ENCODE data around the gene NAGPA.

The NAGPA gene

GRCh38 chr16:4982056-4982867 is 51.5 kb downstream of the NAGPA start:
- H3K27me3 Mint-ChIP-seq, result peaks cover 37% of the 10 kb centered on the region
- H3K27ac Mint-ChIP-seq, result no peak overlapping the region
- H3K4me3 Mint-ChIP-seq, result no peak overlapping the region
- no peaks in the 10 kb centered on the region for H3K36me3 Mint-ChIP-seq
- no peaks in the 10 kb centered on the region for H3K4me1 Mint-ChIP-seq
- H3K9me3 Mint-ChIP-seq, result peaks cover 8% of the 10 kb centered on the region
- ATAC-seq, result peak; percentile 24

DNA sequence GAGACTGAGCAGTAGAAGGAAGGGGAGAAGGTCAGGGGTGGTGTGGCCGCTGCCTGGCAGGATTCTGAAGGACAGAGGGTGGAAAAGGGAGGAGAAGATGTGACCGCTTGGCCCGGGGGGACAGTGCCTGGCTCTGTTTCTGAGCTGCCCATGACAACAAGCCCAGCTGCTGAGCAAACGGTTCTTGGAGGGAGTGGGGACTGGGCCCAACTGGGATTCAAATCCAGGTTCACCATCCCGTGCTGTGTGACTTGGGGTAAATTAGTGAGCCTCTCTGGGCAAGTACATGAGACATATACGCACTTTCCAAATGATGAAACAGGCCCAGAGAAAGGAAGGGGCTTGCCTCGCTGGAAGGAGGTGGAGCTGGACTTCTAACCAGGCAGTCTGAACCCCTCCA is 52.3 kb downstream of the NAGPA start:
- peaks cover 8% of the 10 kb centered on the region for H3K9me3 Mint-ChIP-seq
- peaks cover 29% of the 10 kb centered on the region for H3K27me3 Mint-ChIP-seq
- H3K36me3 Mint-ChIP-seq, result no peaks in the 10 kb centered on the region
- no peak overlapping the region for H3K27ac Mint-ChIP-seq
- no peak for ATAC-seq
- H3K4me1 Mint-ChIP-seq, result no peaks in the 10 kb centered on the region
- no peak overlapping the region for H3K4me3 Mint-ChIP-seq

DNA sequence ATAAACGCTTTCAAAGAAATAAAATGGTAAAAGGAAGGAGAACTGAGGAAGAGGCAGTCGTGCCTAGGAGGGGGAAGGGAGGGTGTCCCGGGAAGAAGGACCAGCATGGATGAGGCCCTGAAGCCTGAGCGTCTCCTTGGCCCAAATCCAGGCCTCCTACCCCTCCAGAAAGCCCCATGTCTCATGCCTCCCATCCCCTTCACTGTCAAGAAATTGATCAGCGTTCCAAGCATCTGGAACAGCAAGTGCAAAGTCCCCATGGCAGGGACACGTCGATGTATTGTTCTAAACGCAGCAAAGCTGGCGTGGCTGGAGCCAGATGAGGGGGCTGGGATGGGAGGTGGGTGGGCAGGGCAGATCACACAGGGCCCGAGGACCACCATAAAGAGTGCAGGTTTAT is 53.0 kb downstream of the NAGPA start:
- peaks cover 23% of the 10 kb centered on the region for H3K27me3 Mint-ChIP-seq
- peaks cover 6% of the 10 kb centered on the region for H3K9me3 Mint-ChIP-seq
- H3K4me1 Mint-ChIP-seq, result peaks cover 7% of the 10 kb centered on the region
- ATAC-seq, result no peak
- no peaks in the 10 kb centered on the region for H3K36me3 Mint-ChIP-seq
- H3K27ac Mint-ChIP-seq, result no peak overlapping the region
- H3K4me3 Mint-ChIP-seq, result no peak overlapping the region

DNA sequence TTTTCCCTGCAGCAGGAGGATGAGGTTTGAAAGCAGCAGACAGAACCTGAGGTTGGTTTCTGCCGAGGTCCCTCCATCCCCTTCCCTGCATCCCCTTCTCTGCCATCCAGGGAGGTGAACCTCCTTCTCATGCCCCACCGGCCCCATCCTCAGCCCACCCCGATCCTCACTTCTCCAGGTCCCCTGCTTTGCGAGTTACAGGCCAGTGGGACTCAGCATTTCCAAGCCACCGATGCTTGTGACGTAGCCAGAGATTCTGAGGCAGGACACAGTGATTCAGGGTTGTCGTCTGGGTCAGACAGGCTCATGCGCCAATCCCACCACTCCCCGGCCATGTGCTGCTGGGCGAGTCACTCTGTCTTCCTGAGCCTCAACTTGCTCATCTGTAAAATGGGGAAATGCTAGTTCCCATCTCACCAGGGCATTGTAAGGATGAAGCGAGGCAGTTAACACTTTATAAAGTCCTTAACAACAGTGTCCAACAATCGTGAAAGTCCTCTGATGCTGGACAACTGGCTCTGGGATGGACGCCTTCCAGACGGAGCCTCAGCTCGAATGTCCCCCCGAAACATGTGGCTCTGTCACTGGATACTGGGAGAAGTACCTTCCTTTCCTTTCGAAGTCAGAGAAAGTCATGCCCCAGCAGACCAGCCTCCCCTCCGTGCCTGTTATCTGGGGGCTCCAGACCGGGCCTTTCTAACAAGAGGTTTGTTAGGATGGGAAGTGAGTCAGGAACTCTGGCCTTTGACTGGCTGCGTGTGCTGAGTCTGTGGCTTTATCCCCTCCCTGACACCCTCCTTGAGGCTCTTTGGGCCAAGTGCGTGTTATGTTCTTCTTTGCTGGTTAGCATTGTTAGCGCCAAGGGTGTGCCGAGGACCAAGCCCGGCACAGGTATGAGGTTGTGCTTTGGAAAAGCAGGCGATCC is 53.7 kb downstream of the NAGPA start:
- H3K4me3 Mint-ChIP-seq, result no peak overlapping the region

DNA sequence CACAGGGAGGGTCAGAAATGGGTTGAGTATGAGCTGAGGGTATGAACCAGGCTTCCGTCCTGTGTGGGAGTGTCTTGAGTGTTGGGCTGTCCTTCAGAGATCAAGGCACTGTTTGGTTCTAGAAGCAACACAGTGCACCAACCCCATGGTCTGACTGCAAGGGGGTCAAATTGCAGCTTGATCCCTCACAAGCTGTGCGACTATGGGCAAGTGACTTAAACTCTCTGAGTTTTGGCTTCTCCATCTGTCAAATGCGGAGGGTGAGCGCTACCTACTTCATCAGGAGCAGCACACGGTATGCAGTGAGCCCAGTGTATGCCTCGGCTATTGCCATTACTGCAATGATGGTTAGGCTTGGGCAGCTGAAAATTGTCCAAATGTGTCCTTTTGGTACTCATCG is 54.6 kb downstream of the NAGPA start:
- H3K27ac Mint-ChIP-seq, result no peak overlapping the region
- peaks cover 12% of the 10 kb centered on the region for H3K4me1 Mint-ChIP-seq
- peaks cover 3% of the 10 kb centered on the region for H3K9me3 Mint-ChIP-seq
- peaks cover 23% of the 10 kb centered on the region for H3K27me3 Mint-ChIP-seq
- no peak overlapping the region for H3K4me3 Mint-ChIP-seq
- no peak for ATAC-seq
- no peaks in the 10 kb centered on the region for H3K36me3 Mint-ChIP-seq

More for the DNA sequence above, 53.7 kb downstream of the NAGPA start:
- peaks cover 6% of the 10 kb centered on the region for H3K9me3 Mint-ChIP-seq
- no peak overlapping the region for H3K27ac Mint-ChIP-seq
- H3K4me1 Mint-ChIP-seq, result peaks cover 12% of the 10 kb centered on the region
- no peak for ATAC-seq
- no peaks in the 10 kb centered on the region for H3K36me3 Mint-ChIP-seq
- peaks cover 23% of the 10 kb centered on the region for H3K27me3 Mint-ChIP-seq

DNA sequence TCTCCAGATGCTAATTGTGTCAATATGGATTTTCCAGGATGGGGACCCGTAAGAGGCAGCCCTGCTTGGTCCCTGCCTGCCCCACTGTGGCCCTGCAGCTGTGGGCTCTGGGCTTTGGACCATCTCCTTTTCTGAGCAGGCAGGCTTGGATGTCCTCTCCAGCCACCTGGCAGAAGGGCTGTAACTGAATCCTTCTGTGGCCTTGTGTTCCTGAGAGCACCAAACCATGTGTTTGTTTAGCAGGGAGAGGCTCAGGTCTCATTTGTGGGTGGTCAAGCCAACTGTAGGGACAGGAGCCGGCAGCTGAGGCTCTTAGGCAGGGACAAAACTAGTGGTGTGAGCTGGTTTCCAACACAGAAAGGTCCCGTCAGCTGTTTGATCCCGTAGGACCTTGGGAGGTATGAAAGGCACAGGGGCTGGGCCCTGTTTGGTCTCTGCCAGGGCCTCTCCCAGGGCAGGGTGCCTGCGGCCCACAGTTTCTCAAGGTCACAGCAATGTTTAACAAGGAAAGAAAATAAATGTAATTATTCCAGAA is 57.1 kb downstream of the NAGPA start:
- H3K36me3 Mint-ChIP-seq, result no peaks in the 10 kb centered on the region
- H3K4me3 Mint-ChIP-seq, result no peak overlapping the region
- peaks cover 12% of the 10 kb centered on the region for H3K4me1 Mint-ChIP-seq
- H3K27me3 Mint-ChIP-seq, result peaks cover 29% of the 10 kb centered on the region
- ATAC-seq, result no peak
- H3K27ac Mint-ChIP-seq, result no peak overlapping the region
- no peaks in the 10 kb centered on the region for H3K9me3 Mint-ChIP-seq

DNA sequence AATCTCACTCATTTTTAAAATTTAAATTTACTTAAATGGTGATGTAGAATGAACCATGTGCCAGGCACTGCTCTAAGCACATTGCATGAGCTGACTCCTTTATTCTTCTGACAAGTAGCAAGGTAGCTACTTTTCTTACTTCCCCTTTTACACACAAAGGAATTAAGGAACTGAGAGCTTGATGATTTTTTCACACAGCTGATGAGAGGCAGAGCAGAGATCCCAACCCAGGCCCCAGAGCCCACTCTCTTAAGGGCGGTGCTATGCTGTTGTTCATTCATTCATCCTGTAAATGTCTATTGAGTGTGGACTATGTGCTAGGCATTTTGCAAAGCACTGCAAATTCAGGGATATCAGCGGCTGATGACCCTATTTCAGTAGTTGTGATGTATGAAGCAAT is 57.7 kb downstream of the NAGPA start:
- Mint-ChIP-seq H3K27ac (no peak overlapping the region), H3K4me1 (peaks cover 12% of the 10 kb centered on the region), H3K9me3 (no peaks in the 10 kb centered on the region), H3K36me3 (no peaks in the 10 kb centered on the region), H3K4me3 (no peak overlapping the region), H3K27me3 (peaks cover 29% of the 10 kb centered on the region)
- peak; percentile 97 for ATAC-seq

All from stimulated activated memory B cell treated with anti-CD40 and anti-IgM and Interleukin-4, amounts not matched to agents 10 μg/mL and 1 μg/mL and 100 μg/mL, for 72 hours (primary cell).